Trophoblast cell (in vitro differentiated cells and primary cell): Measurements from ENCODE around the gene SETD1B.
"Not testable (repeated sequence)": the region's sequence is repeated elsewhere in the genome, so short reads cannot be mapped to it uniquely, and the experiment has no call there.

ENCODE experiments used
- DNase-seq, 2 donors: peaks; one replicate each; pipeline ENCODE4 v3.0.0-alpha.2; 2016
- H2AFZ ChIP-seq: 2 replicates; pipeline ENCODE4 v1.6.1; 2013; ENCODE audit warnings: low read length, moderate library complexity, mild to moderate bottlenecking; ENCODE audit not compliant: insufficient read depth, poor library complexity
- H2AK5ac ChIP-seq: 2 replicates; pipeline ENCODE4 v1.6.1; 2013; ENCODE audit warnings: mild to moderate bottlenecking, low read length
- H2BK120ac ChIP-seq: 2 replicates; pipeline ENCODE4 v1.6.1; 2013; ENCODE audit warnings: low read length, mild to moderate bottlenecking, moderate library complexity; ENCODE audit not compliant: insufficient read depth, poor library complexity
- H2BK12ac ChIP-seq: 2 replicates; pipeline ENCODE4 v1.6.1; 2013; ENCODE audit warnings: mild to moderate bottlenecking, low read length, moderate library complexity
- H2BK5ac ChIP-seq: 2 replicates; pipeline ENCODE4 v1.6.1; 2013; ENCODE audit warnings: low read length, low read depth, moderate library complexity, mild to moderate bottlenecking; ENCODE audit not compliant: poor library complexity
- H3K14ac ChIP-seq: 2 replicates; pipeline ENCODE4 v1.6.1; 2013; ENCODE audit warnings: mild to moderate bottlenecking, low read length
- H3K18ac ChIP-seq: 2 replicates; pipeline ENCODE4 v1.6.1; 2013; ENCODE audit warnings: mild to moderate bottlenecking, low read length
- H3K23ac ChIP-seq: 2 replicates; pipeline ENCODE4 v1.6.1; 2013; ENCODE audit warnings: low read length
- H3K27ac ChIP-seq: 2 replicates; pipeline ENCODE4 v1.5.1; 2013; ENCODE audit warnings: low read depth, mild to moderate bottlenecking, inconsistent platforms, low read length, moderate library complexity
- H3K27me3 ChIP-seq: 2 replicates; pipeline ENCODE4 v1.6.1; 2013; ENCODE audit warnings: inconsistent platforms, mild to moderate bottlenecking, low read length, moderate library complexity; ENCODE audit not compliant: insufficient read depth
- H3K36me3 ChIP-seq, 2 experiments: 1 replicate in 1 of 2; 2 replicates in 1 of 2; pipeline ENCODE4 v1.6.1; 2013; ENCODE audit warnings: low read length in 2 of 2, mild to moderate bottlenecking in 2 of 2, moderate library complexity in 1 of 2; ENCODE audit not compliant: insufficient read depth in 2 of 2, control insufficient read depth in 1 of 2
- H3K4ac ChIP-seq: 2 replicates; pipeline ENCODE4 v1.6.1; 2013; ENCODE audit warnings: low read depth, mild to moderate bottlenecking, low read length, moderate library complexity
- H3K4me1 ChIP-seq, 2 experiments: 1 replicate in 1 of 2; 2 replicates in 1 of 2; pipeline ENCODE4 v1.6.1; 2013; ENCODE audit warnings: low read length in 2 of 2, mild to moderate bottlenecking in 2 of 2, moderate library complexity in 1 of 2; ENCODE audit not compliant: insufficient read depth in 2 of 2, control insufficient read depth in 1 of 2
- H3K4me2 ChIP-seq: 2 replicates; pipeline ENCODE4 v1.6.1; 2013; ENCODE audit warnings: inconsistent platforms, mild to moderate bottlenecking, low read length, moderate library complexity
- H3K4me3 ChIP-seq: 2 replicates; pipeline ENCODE4 v1.5.1; 2013; ENCODE audit warnings: mild to moderate bottlenecking, low read depth, low read length, inconsistent platforms
- H3K79me1 ChIP-seq: one replicate; pipeline ENCODE4 v1.6.1; 2013; ENCODE audit warnings: low read length
- H3K79me2 ChIP-seq: 2 replicates; pipeline ENCODE4 v1.6.1; 2013; ENCODE audit warnings: low read length, mild to moderate bottlenecking; ENCODE audit not compliant: control insufficient read depth, insufficient read depth, poor library complexity
- H3K9ac ChIP-seq: 2 replicates; pipeline ENCODE4 v1.6.1; 2013; ENCODE audit warnings: mild to moderate bottlenecking, low read length
- H3K9me3 ChIP-seq: 2 replicates; pipeline ENCODE4 v1.6.1; 2013; ENCODE audit warnings: low read depth, mild to moderate bottlenecking, control low read depth, inconsistent platforms, low read length; ENCODE audit not compliant: insufficient read depth
- H4K12ac ChIP-seq: 2 replicates; pipeline ENCODE4 v1.6.1; 2013; ENCODE audit warnings: low read depth, mild to moderate bottlenecking, low read length, moderate library complexity
- H4K8ac ChIP-seq: 2 replicates; pipeline ENCODE4 v1.6.1; 2013; ENCODE audit warnings: low read depth, mild to moderate bottlenecking, low read length, moderate library complexity
- H4K91ac ChIP-seq: one replicate; pipeline ENCODE4 v1.6.1; 2013; ENCODE audit warnings: low read depth, mild to moderate bottlenecking, low read length, moderate library complexity
- WGBS: extraction: QIAGEN DNeasy Blood & Tissue Kit; methylation state at CpG from one replicate; pipeline ENCODE4 v1.1.7; 2013; ENCODE audit warnings: missing lambda C conversion rate; ENCODE audit not compliant: insufficient read length, insufficient coverage; ENCODE audit errors: extremely low coverage; 5-methylcytosine and 5-hydroxymethylcytosine counted together

SETD1B gene

GRCh38 chr12:121858662-121859572 is 55.1 kb downstream of the SETD1B start, which contains the start of gene HPD:
TSS of gene HPD (minus strand) at chr12:121858859. CDS start at chr12:121858823, 36 bp downstream.
- Histone ChIP-seq H2BK12ac (peak within 1 kb of the TSS; percentile 40), H2AK5ac (peak within 1 kb of the TSS; percentile 28), H3K79me1 (peaks cover 5% of the 10 kb centered on the region), H3K9ac (no peak within 1 kb of the TSS), H3K14ac (peak within 1 kb of the TSS; percentile 9), H2BK120ac (peak within 1 kb of the TSS; percentile 13), H3K4me2 (peak within 1 kb of the TSS; percentile 7), H4K91ac (peak within 1 kb of the TSS; percentile 15), H3K36me3 (no peaks in the 10 kb centered on the region), H3K27ac (no peak within 1 kb of the TSS), H2BK5ac (no peak within 1 kb of the TSS), H3K27me3 (no peaks in the 10 kb centered on the region), H3K79me2 (no peaks in the 10 kb centered on the region), H3K23ac (no peak within 1 kb of the TSS), H3K4me1 (peaks cover 18 to 20% of the 10 kb centered on the region in 2 experiments), H3K18ac (no peak within 1 kb of the TSS), H3K4ac (no peak within 1 kb of the TSS), H4K12ac (no peak within 1 kb of the TSS), H3K9me3 (no peaks in the 10 kb centered on the region), H4K8ac (no peak within 1 kb of the TSS), H2AFZ (no peak within 1 kb of the TSS), H3K4me3 (peak within 1 kb of the TSS; percentile 28)
- WGBS = no CpG with 5 or more reads among the region's 16 CpGs
- peak; percentile 42 to 67 for DNase-seq

DNA sequence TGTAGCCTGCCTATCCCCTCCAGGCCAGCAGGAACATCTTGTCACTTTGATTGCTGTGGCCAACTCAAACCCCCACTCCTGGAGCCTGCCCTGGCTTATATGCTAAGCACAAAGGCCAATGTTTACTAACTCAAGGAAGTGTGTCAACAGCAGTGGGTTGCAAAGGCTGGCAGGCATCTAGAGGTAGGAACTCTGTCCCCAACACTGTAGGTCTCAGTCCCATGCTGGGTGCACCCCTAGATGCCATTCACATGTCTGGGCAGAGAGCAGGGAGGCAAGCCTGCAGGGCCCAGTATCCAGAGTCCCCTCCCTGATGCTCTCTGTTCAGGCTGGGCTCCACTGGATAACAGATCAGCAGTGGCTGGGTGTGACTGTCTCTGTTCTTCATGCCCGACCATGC is 56.4 kb downstream of the SETD1B start:
- no peak for DNase-seq
- Histone ChIP-seq H3K23ac (no peak overlapping the region), H2AFZ (no peak overlapping the region), H3K4ac (no peak overlapping the region), H2BK120ac (no peak overlapping the region), H3K4me3 (no peak overlapping the region), H4K8ac (no peak overlapping the region), H3K79me1 (peaks cover 5% of the 10 kb centered on the region), H3K79me2 (no peaks in the 10 kb centered on the region), H4K91ac (no peak overlapping the region), H3K36me3 (no peaks in the 10 kb centered on the region), H3K9me3 (no peaks in the 10 kb centered on the region), H2BK12ac (no peak overlapping the region), H2AK5ac (no peak overlapping the region), H3K14ac (no peak overlapping the region), H4K12ac (no peak overlapping the region), H2BK5ac (no peak overlapping the region), H3K9ac (no peak overlapping the region), H3K4me1 (peaks cover 18 to 20% of the 10 kb centered on the region in 2 experiments), H3K27ac (no peak overlapping the region), H3K4me2 (no peak overlapping the region), H3K18ac (no peak overlapping the region), H3K27me3 (no peaks in the 10 kb centered on the region)
- WGBS = no CpG with 5 or more reads among the region's 1 CpG

- H3K4me1 ChIP-seq = peaks cover 18 to 20% of the 10 kb centered on the region in 2 experiments
- not testable (repeated sequence) for H3K27me3 ChIP-seq, H3K27ac ChIP-seq, H3K14ac ChIP-seq, H2BK120ac ChIP-seq, H3K4me2 ChIP-seq, H3K9me3 ChIP-seq, H3K18ac ChIP-seq, H2AFZ ChIP-seq, H3K4me3 ChIP-seq, H3K9ac ChIP-seq, DNase-seq, H2AK5ac ChIP-seq, H2BK5ac ChIP-seq, H3K4ac ChIP-seq, H3K79me2 ChIP-seq, H3K36me3 ChIP-seq, H4K91ac ChIP-seq, H2BK12ac ChIP-seq, H4K8ac ChIP-seq, H3K23ac ChIP-seq, H3K79me1 ChIP-seq, H4K12ac ChIP-seq
- no CpG with 5 or more reads among the region's 4 CpGs for WGBS
Observed at GRCh38 chr12:121860699-121861098, 56.9 kb downstream of the SETD1B start.

GRCh38 chr12:121861636-121862254 is 57.9 kb downstream of the SETD1B start:
- Histone ChIP-seq H3K4me2 (peak overlapping the region; percentile 45), H3K79me1 (peaks cover 5% of the 10 kb centered on the region), H2BK5ac (no peak overlapping the region), H3K4ac (no peak overlapping the region), H3K9me3 (no peaks in the 10 kb centered on the region), H3K79me2 (no peaks in the 10 kb centered on the region), H3K18ac (no peak overlapping the region), H3K14ac (no peak overlapping the region), H3K23ac (no peak overlapping the region), H3K27ac (peak overlapping the region; percentile 69), H3K4me1 (peaks cover 18 to 20% of the 10 kb centered on the region in 2 experiments), H3K36me3 (no peaks in the 10 kb centered on the region), H4K91ac (no peak overlapping the region), H3K4me3 (no peak overlapping the region), H2BK12ac (no peak overlapping the region), H2AFZ (no peak overlapping the region), H2AK5ac (no peak overlapping the region), H2BK120ac (no peak overlapping the region), H3K9ac (no peak overlapping the region), H4K8ac (no peak overlapping the region), H3K27me3 (no peaks in the 10 kb centered on the region), H4K12ac (no peak overlapping the region)
- peak in 1 of 2 donors; percentile 41 for DNase-seq
- no CpG with 5 or more reads among the region's 11 CpGs for WGBS
